C4-2B (cell line): ENCODE data around the gene ZDHHC7.

Experiments used
- CTCF ChIP-seq: fragments of 450-650 bp; conservative IDR thresholded peaks from 2 replicates; pipeline ENCODE4 v1.5.1; 2017; ENCODE audit warnings: mild to moderate bottlenecking
- ZFX ChIP-seq: fragments of 450-650 bp; IDR thresholded peaks from 2 replicates; pipeline ENCODE4 v1.6.1; 2017

- TF ChIP-seq CTCF (no peak), ZFX (no peak)
These were observed 530 bp upstream of the ZDHHC7 start for GRCh38 chr16:85011846-85012284.
